ENCODE measurements around the gene B4GALNT3. TPM values are rescaled to one million over a fixed set of nuclear protein-coding genes. Genes with fewer than 3 reads are reported as not detected.

Gene B4GALNT3
- total RNA-seq, 1 experiment from 2014 or later, result 23.3 TPM

GRCh38 chr12:538731-539539 is 79.2 kb downstream of the B4GALNT3 start:
- no peak overlapping the region for H3K23ac ChIP-seq (ENCODE audit: insufficient read length, low read depth, low read length)
- Mint-ChIP-seq H3K4me3 (no peak overlapping the region), H3K4me1 (peaks cover 23 to 25% of the 10 kb centered on the region in 2 experiments), H3K9me3 (no peaks in the 10 kb centered on the region), H3K27me3 (ENCODE audit: low read depth) (peaks cover 1% of the 10 kb centered on the region), H3K36me3 (ENCODE audit: insufficient read depth in 1 of 3, low read depth in 3 of 3) (peaks cover 0 to 5% (median 0%) of the 10 kb centered on the region in 3 experiments; a peak in 2 of 7 replicates), H3K27ac (no peak overlapping the region)
- no peak overlapping the region for H4K8ac ChIP-seq (replicated peaks; ENCODE audit: insufficient read length, low read depth, low read length)
- no peak overlapping the region for H2BK120ac ChIP-seq (ENCODE audit: low read depth, low read length, poor library complexity, severe bottlenecking)
- H3K27me3 ChIP-seq (ENCODE audit: insufficient read depth, low read length), result no peaks in the 10 kb centered on the region
- no peak overlapping the region for H3K9ac ChIP-seq (ENCODE audit: extremely low read depth, insufficient read length, low read length)
- no peaks in the 10 kb centered on the region for H3K23me2 ChIP-seq (ENCODE audit: insufficient read length, low read depth, low read length, poor library complexity, severe bottlenecking)
- H2BK5ac ChIP-seq (ENCODE audit: insufficient read length, low read length), result no peak overlapping the region
- no peak overlapping the region for H4K5ac ChIP-seq (ENCODE audit: insufficient read length, low read depth, low read length)
- H3K4me2 ChIP-seq (ENCODE audit: insufficient read depth, insufficient read length, low read length), result no peak overlapping the region
- no peak overlapping the region for H2BK20ac ChIP-seq (ENCODE audit: low read depth, low read length, poor library complexity, severe bottlenecking)
- no peak overlapping the region for H3T11ph ChIP-seq (ENCODE audit: low read length)
- no peaks in the 10 kb centered on the region for H3K79me1 ChIP-seq (ENCODE audit: insufficient read depth, low read depth, low read length, poor library complexity, severe bottlenecking)
- no peak overlapping the region for H2AK5ac ChIP-seq (ENCODE audit: insufficient read length, low read length)
- no peaks in the 10 kb centered on the region for H3K9me3 ChIP-seq (ENCODE audit: control insufficient read depth, low read depth, low read length)
- no peak overlapping the region for H3K56ac ChIP-seq (ENCODE audit: insufficient read length, low read depth, low read length)
- H3K4ac ChIP-seq (ENCODE audit: low read depth, low read length), result no peak overlapping the region
- no CpG with 5 or more reads among the region's 10 CpGs for WGBS (ENCODE audit: extremely low coverage, insufficient read length, low lambda C conversion rate)
- H3K18ac ChIP-seq (ENCODE audit: insufficient read length, low read depth, low read length), result no peak overlapping the region
- no peaks in the 10 kb centered on the region for H3K79me2 ChIP-seq (ENCODE audit: insufficient read depth, low read length)
- H4K91ac ChIP-seq (ENCODE audit: insufficient read length, low read depth, low read length), result no peak overlapping the region
- no peak for DNase-seq
- H3K14ac ChIP-seq (ENCODE audit: insufficient read depth, low read length), result no peak overlapping the region
- H2AFZ ChIP-seq (ENCODE audit: low read length), result no peak overlapping the region
- H3K27ac ChIP-seq (ENCODE audit: insufficient read length, low read depth, low read length), result no peak overlapping the region
- H2BK12ac ChIP-seq (ENCODE audit: insufficient read length, low read depth, low read length), result no peak overlapping the region
- no peak overlapping the region for H2BK15ac ChIP-seq (ENCODE audit: low read depth, low read length)
- peaks cover 2% of the 10 kb centered on the region; the same call in 1 of the 2 replicates for H3K4me1 ChIP-seq (ENCODE audit: insufficient read depth, low read length)
- TF ChIP-seq CTCF (conservative IDR thresholded peaks at IDR 0.05), result no peak
- no peaks in the 10 kb centered on the region for H4K20me1 ChIP-seq (ENCODE audit: control insufficient read depth, insufficient read depth, insufficient read length)

All from H9 (cell line).